ENCODE data around the gene ARHGAP15. TPM values are rescaled to one million over a fixed set of nuclear protein-coding genes. Genes with fewer than 3 reads are reported as not detected.

ARHGAP15 gene
- total RNA-seq, 4 donors from 2014 or later, result 0.80 to 53.1 (median 12.7) TPM

DNA sequence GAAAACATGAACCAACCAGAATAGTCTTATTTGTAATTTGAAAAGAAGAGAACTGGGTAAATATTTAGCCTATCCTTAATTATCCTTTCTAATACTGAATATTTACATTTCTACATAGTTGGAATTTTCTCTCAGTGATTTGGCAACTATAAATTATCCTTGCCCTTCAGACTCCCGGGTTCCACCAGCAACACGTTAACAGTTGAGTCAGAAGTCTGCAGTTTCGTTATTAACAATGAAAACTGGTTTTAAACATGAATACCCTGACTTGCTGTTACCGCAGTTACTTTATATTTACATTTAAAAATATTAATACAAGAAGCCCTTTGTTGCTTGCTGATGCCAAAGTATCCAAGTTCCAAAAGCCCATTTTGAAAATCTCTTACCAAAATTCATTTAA is 673.0 kb downstream of the ARHGAP15 start:
- no peak for DNase-seq
- Histone ChIP-seq H3K36me3 (no peaks in the 10 kb centered on the region), H3K27ac (no peak overlapping the region), H3K4me3 (no peak overlapping the region), H3K9me3 (no peaks in the 10 kb centered on the region), H3K4me1 (no peaks in the 10 kb centered on the region), H3K27me3 (no peaks in the 10 kb centered on the region)
- in situ Hi-C loops (cut with MboI; ENCODE audit: low pct_ligation_motif_present in 1 of 4, low pct_unique_long_range_greater_than_20kb in 1 of 4, low sequenced_read_pairs in 3 of 4) (no loop called here), intact Hi-C loops (cut with DNase I; ENCODE audit: low total_unique reads) (no loop called here)
- WGBS, 2 donors (ENCODE audit: low coverage in 1 of 2), result 34 to 46% methylated on average over 4 of the region's 4 CpGs
- TF ChIP-seq, protein P1, sequence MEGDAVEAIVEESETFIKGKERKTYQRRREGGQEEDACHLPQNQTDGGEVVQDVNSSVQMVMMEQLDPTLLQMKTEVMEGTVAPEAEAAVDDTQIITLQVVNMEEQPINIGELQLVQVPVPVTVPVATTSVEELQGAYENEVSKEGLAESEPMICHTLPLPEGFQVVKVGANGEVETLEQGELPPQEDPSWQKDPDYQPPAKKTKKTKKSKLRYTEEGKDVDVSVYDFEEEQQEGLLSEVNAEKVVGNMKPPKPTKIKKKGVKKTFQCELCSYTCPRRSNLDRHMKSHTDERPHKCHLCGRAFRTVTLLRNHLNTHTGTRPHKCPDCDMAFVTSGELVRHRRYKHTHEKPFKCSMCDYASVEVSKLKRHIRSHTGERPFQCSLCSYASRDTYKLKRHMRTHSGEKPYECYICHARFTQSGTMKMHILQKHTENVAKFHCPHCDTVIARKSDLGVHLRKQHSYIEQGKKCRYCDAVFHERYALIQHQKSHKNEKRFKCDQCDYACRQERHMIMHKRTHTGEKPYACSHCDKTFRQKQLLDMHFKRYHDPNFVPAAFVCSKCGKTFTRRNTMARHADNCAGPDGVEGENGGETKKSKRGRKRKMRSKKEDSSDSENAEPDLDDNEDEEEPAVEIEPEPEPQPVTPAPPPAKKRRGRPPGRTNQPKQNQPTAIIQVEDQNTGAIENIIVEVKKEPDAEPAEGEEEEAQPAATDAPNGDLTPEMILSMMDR (IDR thresholded peaks at IDR 0.05), result no peak
- TF ChIP-seq POLR2AphosphoS5 (IDR thresholded peaks at IDR 0.05), result no peak
- no peak for TF ChIP-seq EP300 (IDR thresholded peaks at IDR 0.05; ENCODE audit: low read depth)
- no peak for TF ChIP-seq POLR2A (IDR thresholded peaks at IDR 0.05)

DNA sequence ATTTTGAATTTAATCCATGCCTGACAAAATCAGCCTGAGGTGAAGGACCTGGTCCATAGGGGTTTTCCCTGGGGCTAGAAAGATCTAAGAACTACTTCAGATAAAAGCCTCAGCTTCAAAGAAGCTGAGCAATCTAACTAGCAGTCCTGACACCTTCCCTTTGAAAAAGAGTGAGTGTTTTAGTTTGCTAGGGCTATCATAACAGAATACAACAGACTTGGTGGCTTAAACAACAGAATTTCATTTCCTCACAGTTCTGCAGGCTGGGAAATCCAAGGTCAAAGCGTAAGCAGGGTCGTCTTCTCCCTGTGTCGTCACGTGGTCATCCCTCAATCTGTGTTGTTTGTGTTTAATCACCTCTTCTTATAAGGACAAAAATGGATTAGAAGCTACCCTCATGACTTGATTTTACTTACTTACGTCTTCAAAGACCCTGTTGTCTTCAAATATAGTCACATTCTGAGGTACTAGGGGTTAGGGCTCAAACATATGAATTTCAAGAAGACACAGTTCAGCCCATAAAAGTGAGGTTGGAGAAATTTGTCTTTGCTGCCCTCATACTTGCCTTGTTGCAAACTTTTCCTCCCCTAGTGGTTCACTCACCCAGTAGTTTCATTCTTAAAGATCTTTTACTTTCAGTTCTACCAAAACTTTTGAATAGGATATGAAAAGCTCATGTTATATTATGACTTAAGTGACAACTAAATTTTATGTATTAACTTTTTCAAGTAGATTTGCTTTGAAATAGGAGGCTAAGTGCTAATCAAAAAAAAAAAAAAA is 673.8 kb downstream of the ARHGAP15 start:
- Histone ChIP-seq H3K27ac (no peak overlapping the region), H3K9me3 (no peaks in the 10 kb centered on the region), H3K4me3 (no peak overlapping the region), H3K27me3 (no peaks in the 10 kb centered on the region), H3K4me1 (no peaks in the 10 kb centered on the region), H3K36me3 (no peaks in the 10 kb centered on the region)
- intact Hi-C loops (cut with DNase I; ENCODE audit: low total_unique reads) (no loop called here), in situ Hi-C loops (cut with MboI; ENCODE audit: low pct_ligation_motif_present in 1 of 4, low pct_unique_long_range_greater_than_20kb in 1 of 4, low sequenced_read_pairs in 3 of 4) (no loop called here)
- no peak for DNase-seq
- TF ChIP-seq EP300 (IDR thresholded peaks at IDR 0.05; ENCODE audit: low read depth), result no peak
- no peak for TF ChIP-seq POLR2AphosphoS5 (IDR thresholded peaks at IDR 0.05)
- TF ChIP-seq, protein P1 (IDR thresholded peaks at IDR 0.05), result no peak
- no peak for TF ChIP-seq POLR2A (IDR thresholded peaks at IDR 0.05)
- 45 to 74% methylated on average over 5 of the region's 5 CpGs for WGBS, 2 donors (ENCODE audit: low coverage in 1 of 2)

DNA sequence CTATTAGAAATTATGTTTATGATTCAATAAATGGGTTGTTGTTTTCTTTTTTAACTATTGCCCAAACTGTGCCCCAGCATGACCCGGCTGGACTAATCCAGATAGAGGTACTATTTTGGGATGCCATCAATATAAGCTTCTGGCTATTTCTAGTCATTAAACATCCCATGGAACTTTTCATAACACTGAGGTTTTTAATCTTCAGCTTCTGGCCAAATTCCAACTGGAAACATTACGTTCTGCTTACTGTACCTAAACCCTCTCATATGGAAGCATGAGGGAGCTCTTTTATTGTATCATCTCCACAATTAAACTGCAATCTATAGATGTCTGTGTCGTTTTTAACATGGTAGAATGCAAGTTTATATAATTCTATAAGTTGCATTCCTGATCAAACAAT is 674.7 kb downstream of the ARHGAP15 start:
- Histone ChIP-seq H3K4me3 (no peak overlapping the region), H3K9me3 (no peaks in the 10 kb centered on the region), H3K27me3 (no peaks in the 10 kb centered on the region), H3K27ac (no peak overlapping the region), H3K36me3 (no peaks in the 10 kb centered on the region), H3K4me1 (no peaks in the 10 kb centered on the region)
- TF ChIP-seq, protein P1 (IDR thresholded peaks at IDR 0.05), result no peak
- TF ChIP-seq POLR2A (IDR thresholded peaks at IDR 0.05) (no peak), POLR2AphosphoS5 (IDR thresholded peaks at IDR 0.05) (no peak), EP300 (IDR thresholded peaks at IDR 0.05; ENCODE audit: low read depth) (no peak)
- 8 to 58% methylated on average over 2 to 3 of the region's 3 CpGs for WGBS, 2 donors (ENCODE audit: low coverage in 1 of 2)
- intact Hi-C loops (cut with DNase I; ENCODE audit: low total_unique reads), result no loop called here
- in situ Hi-C loops (cut with MboI; ENCODE audit: low pct_ligation_motif_present in 1 of 4, low pct_unique_long_range_greater_than_20kb in 1 of 4, low sequenced_read_pairs in 3 of 4), result no loop called here
- no peak for DNase-seq

DNA sequence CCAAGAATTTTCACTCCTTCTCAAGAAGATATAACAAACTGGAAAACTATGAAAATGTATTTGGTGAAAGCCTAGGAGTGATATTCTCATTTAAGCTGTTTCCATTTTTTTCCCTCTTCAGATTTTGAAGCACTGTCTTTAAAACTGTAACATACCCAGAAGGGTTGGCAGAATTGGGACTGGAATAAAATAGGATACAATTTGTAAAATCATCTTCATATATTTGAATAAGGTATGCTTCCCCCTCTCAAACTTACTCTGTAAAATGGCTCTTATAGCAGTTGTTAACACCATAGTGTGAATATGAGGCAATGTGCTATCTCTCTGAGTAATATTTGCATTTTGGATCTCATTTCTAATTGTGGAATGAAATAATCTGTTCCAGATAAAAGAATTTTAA is 676.4 kb downstream of the ARHGAP15 start:
- Histone ChIP-seq H3K27ac (no peak overlapping the region), H3K4me1 (no peaks in the 10 kb centered on the region), H3K4me3 (no peak overlapping the region), H3K27me3 (no peaks in the 10 kb centered on the region), H3K36me3 (no peaks in the 10 kb centered on the region), H3K9me3 (no peaks in the 10 kb centered on the region)
- in situ Hi-C loops (cut with MboI; ENCODE audit: low pct_ligation_motif_present in 1 of 4, low pct_unique_long_range_greater_than_20kb in 1 of 4, low sequenced_read_pairs in 3 of 4) (no loop called here), intact Hi-C loops (cut with DNase I; ENCODE audit: low total_unique reads) (no loop called here)
- TF ChIP-seq, protein P1 (IDR thresholded peaks at IDR 0.05), result no peak
- TF ChIP-seq POLR2A (IDR thresholded peaks at IDR 0.05), result no peak
- TF ChIP-seq EP300 (IDR thresholded peaks at IDR 0.05; ENCODE audit: low read depth), result no peak
- TF ChIP-seq POLR2AphosphoS5 (IDR thresholded peaks at IDR 0.05), result no peak
- no peak for DNase-seq

Measured in transverse colon (tissue), 4 donors.